GM19455 (cell line): Measurements from ENCODE around the gene SLC39A11.
"Not testable (repeated sequence)": the region's sequence is repeated elsewhere in the genome, so short reads cannot be mapped to it uniquely, and the experiment has no call there.

Source experiments
- ATAC-seq: cut with Tn5 transposase; IDR thresholded peaks from one replicate; pipeline ENCODE4 v1.9.1; 2021; ENCODE audit not compliant: unreplicated experiment

Gene SLC39A11

GRCh38 chr17:73072219-73072962 lies 20.1 kb downstream of the SLC39A11 start:
- ATAC-seq = no peak

- no peak for ATAC-seq
Measured at GRCh38 chr17:73071066-73071999, 21.2 kb downstream of the SLC39A11 start.

- no peak for ATAC-seq
Measured at GRCh38 chr17:73069841-73070240, 22.6 kb downstream of the SLC39A11 start.

- no peak for ATAC-seq
Measured at GRCh38 chr17:73069164-73069770, 23.2 kb downstream of the SLC39A11 start.

GRCh38 chr17:73068322-73069153 lies 23.9 kb downstream of the SLC39A11 start:
- ATAC-seq = no peak

DNA sequence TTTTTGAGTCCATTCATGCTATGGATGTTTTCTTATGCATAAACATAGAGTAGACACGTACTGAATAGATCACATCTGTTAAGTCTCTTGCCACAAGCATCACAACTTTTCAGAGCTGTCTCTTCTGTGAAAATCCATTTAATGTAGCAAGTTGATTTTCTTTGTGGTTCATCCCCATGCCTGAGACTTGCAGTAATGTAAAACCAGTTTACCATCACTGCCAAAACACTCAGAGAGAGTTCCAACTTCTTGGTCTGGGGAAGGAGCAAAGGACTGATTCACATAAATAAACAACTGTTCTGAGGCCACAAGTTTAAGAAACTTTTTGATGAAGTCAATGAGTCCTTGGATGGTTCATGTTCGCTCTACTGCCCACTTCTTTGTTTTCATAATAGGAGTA lies 24.8 kb downstream of the SLC39A11 start:
- ATAC-seq = not testable (repeated sequence)

- no peak for ATAC-seq
Measured at GRCh38 chr17:73067075-73067474, 25.4 kb downstream of the SLC39A11 start.

- ATAC-seq = no peak
Measured at GRCh38 chr17:73066148-73066884, 26.2 kb downstream of the SLC39A11 start.

GRCh38 chr17:73065376-73065775 lies 27.1 kb downstream of the SLC39A11 start:
- no peak for ATAC-seq

GRCh38 chr17:73064084-73064938 lies 28.2 kb downstream of the SLC39A11 start:
- no peak for ATAC-seq

GRCh38 chr17:73062726-73063125 lies 29.8 kb downstream of the SLC39A11 start:
- no peak for ATAC-seq

- ATAC-seq = no peak
Measured at GRCh38 chr17:73061161-73061560, 31.3 kb downstream of the SLC39A11 start.

GRCh38 chr17:73060721-73061120 lies 31.8 kb downstream of the SLC39A11 start:
- ATAC-seq = no peak

- ATAC-seq = not testable (repeated sequence)
Measured at GRCh38 chr17:73059713-73060112, 32.8 kb downstream of the SLC39A11 start.

- ATAC-seq = no peak
Measured at GRCh38 chr17:73058022-73058421, 34.5 kb downstream of the SLC39A11 start.

DNA sequence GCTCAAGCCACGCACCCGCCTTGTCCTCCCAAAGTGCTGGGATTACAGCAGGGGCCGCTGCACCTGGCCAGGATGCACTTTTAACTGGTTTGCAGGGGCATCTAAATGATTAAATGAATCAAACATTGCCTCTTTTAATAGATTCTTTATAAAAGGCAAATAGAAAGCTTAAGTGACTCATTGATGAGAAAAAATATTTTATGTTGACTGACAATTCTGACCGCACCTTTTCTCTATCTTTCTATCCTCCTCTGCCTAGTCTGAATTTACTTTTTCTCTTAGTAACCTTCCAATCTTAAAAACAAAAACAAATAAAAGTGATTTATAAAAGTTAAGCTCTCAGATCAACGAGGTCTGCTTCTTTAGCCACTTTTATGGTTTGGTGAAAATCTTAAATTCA lies 35.3 kb downstream of the SLC39A11 start:
- no peak for ATAC-seq

DNA sequence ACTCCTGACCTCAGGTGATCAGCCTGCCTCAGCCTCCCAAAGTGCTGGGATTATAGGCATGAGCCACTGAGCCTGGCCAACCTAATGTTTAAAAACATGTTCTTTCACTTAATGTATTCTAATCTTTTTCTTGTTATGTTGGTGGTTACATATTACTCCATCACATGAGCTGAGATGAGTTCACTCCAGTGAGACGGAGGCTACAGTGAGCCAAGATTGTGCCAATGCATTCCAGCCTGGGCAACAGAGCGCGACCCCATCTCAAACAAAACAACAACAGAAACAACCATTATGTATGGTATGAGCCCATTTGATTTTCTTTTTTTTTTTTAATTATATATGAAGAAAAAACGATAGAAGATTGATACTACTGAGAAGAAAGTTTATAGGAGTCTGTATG lies 39.6 kb downstream of the SLC39A11 start:
- no peak for ATAC-seq

- no peak for ATAC-seq
Measured at GRCh38 chr17:73050797-73051196, 41.7 kb downstream of the SLC39A11 start.

DNA sequence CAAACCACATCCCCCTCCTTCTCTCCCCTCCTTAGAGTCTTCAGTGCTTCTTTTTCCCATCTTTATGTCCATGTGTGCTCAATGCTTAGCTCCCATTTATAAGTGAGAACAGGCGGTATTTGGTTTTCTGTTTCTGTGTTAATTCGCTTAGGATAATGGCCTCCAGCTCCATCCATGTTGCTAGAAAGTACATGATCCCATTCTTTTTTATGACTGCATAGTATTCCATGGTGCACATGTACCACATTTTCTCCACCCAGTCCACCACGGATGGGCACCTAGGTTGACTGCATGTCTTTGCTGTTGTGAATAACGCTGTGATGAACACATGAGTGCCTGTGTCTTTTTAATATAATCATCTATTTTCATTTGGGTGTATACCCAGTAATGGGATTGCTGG lies 44.3 kb downstream of the SLC39A11 start:
- no peak for ATAC-seq
